ENCODE data around the gene LRFN2.

The LRFN2 gene

DNA sequence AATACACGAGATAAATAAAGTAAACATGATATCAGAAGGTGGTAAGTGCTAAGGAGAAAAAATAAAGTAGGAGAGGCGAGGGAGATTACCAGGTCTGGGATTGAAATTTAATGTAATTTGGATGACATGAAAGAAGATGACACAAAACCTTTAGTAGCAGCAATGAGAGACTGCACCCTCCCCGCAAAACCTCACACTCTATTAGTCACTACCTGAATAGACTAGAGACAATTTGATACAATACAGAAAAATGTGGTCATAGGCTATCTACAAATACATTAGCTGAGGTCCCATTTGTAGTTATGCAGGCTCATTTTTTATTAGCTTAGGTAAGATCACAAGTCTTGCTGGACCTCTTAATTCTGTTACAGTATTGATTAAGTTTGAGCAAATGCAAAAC, 125.5 kb downstream of the LRFN2 start:
- Histone ChIP-seq H2BK15ac (ENCODE audit: low read length) (no peak overlapping the region), H2BK5ac (ENCODE audit: low read length) (no peak overlapping the region), H3K23ac (ENCODE audit: low read depth, low read length, poor library complexity) (no peak overlapping the region), H3K18ac (ENCODE audit: low read length) (no peak overlapping the region), H3K4me1 (ENCODE audit: control insufficient read depth in 2 of 2, insufficient read depth in 1 of 2, low read depth in 1 of 2, low read length in 2 of 2) (no peaks in the 10 kb centered on the region), H3K4ac (ENCODE audit: low read length) (no peak overlapping the region), H4K91ac (ENCODE audit: low read depth, low read length, poor library complexity) (no peak overlapping the region), H4K8ac (ENCODE audit: low read depth, low read length) (no peak overlapping the region), H3K4me2 (ENCODE audit: insufficient read depth, low read length, poor library complexity, severe bottlenecking) (no peak overlapping the region), H3K36me3 (replicated peaks in 1 of 2; ENCODE audit: control insufficient read depth in 2 of 2, insufficient read depth in 2 of 2, low read length in 2 of 2) (no peaks in the 10 kb centered on the region), H3K14ac (ENCODE audit: low read length) (no peak overlapping the region), H3K9ac (ENCODE audit: low read depth, low read length, poor library complexity) (no peak overlapping the region), H3K4me3 (ENCODE audit: low read length in 2 of 2) (no peak overlapping the region), H2AK5ac (ENCODE audit: low read depth, low read length) (no peak overlapping the region), H3K27ac (replicated peaks; ENCODE audit: low read length) (no peak overlapping the region), H3K9me3 (replicated peaks in 1 of 2; ENCODE audit: control insufficient read depth in 2 of 2, insufficient read depth in 1 of 2, low read depth in 1 of 2, low read length in 2 of 2) (no peaks in the 10 kb centered on the region), H2BK12ac (ENCODE audit: low read length) (no peak overlapping the region), H3K27me3 (ENCODE audit: control insufficient read depth in 3 of 3, insufficient read depth in 3 of 3, low read depth in 1 of 3, low read length in 3 of 3) (no peaks in the 10 kb centered on the region), H3K79me1 (ENCODE audit: low read depth, low read length) (no peaks in the 10 kb centered on the region), H2AFZ (ENCODE audit: low read length) (no peak overlapping the region), H2BK120ac (ENCODE audit: low read depth, low read length) (no peak overlapping the region)
- DNase-seq (ENCODE audit: low spot score) = no peak
- WGBS, 2 donors (ENCODE audit: extremely low coverage in 2 of 2, insufficient read length in 2 of 2, insufficient replicate concordance in 1 of 2) = no CpG with 5 or more reads among the region's 3 CpGs

DNA sequence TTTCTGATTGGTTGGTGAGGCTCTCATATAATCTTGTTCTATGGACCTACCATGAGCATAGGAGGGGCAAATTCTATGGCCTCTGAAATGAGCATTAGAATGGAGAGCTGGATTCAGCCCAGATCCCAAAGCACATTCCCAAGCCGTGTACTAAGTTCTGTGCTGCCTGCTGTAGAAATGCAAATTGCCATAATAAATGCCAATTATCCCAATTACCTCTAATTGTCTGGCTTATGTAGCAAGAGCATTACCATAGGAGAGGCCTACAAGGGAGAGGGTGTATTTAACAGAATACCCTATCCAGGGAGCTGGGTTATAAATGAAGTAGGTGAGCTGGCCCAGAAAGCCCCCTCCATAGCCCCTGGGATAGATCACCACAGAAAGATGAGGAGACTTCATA, 126.8 kb downstream of the LRFN2 start:
- Histone ChIP-seq H3K23ac (ENCODE audit: low read depth, low read length, poor library complexity) (no peak overlapping the region), H3K27me3 (ENCODE audit: control insufficient read depth in 3 of 3, insufficient read depth in 3 of 3, low read depth in 1 of 3, low read length in 3 of 3) (no peaks in the 10 kb centered on the region), H3K18ac (ENCODE audit: low read length) (no peak overlapping the region), H4K8ac (ENCODE audit: low read depth, low read length) (no peak overlapping the region), H2AK5ac (ENCODE audit: low read depth, low read length) (no peak overlapping the region), H3K14ac (ENCODE audit: low read length) (no peak overlapping the region), H3K4me2 (ENCODE audit: insufficient read depth, low read length, poor library complexity, severe bottlenecking) (no peak overlapping the region), H2BK15ac (ENCODE audit: low read length) (no peak overlapping the region), H3K27ac (replicated peaks; ENCODE audit: low read length) (no peak overlapping the region), H3K9me3 (replicated peaks in 1 of 2; ENCODE audit: control insufficient read depth in 2 of 2, insufficient read depth in 1 of 2, low read depth in 1 of 2, low read length in 2 of 2) (no peaks in the 10 kb centered on the region), H3K36me3 (replicated peaks in 1 of 2; ENCODE audit: control insufficient read depth in 2 of 2, insufficient read depth in 2 of 2, low read length in 2 of 2) (no peaks in the 10 kb centered on the region), H2BK5ac (ENCODE audit: low read length) (no peak overlapping the region), H3K4me3 (ENCODE audit: low read length in 2 of 2) (no peak overlapping the region), H3K9ac (ENCODE audit: low read depth, low read length, poor library complexity) (no peak overlapping the region), H3K79me1 (ENCODE audit: low read depth, low read length) (no peaks in the 10 kb centered on the region), H4K91ac (ENCODE audit: low read depth, low read length, poor library complexity) (no peak overlapping the region), H2BK12ac (ENCODE audit: low read length) (no peak overlapping the region), H2BK120ac (ENCODE audit: low read depth, low read length) (no peak overlapping the region), H3K4me1 (ENCODE audit: control insufficient read depth in 2 of 2, insufficient read depth in 1 of 2, low read depth in 1 of 2, low read length in 2 of 2) (no peaks in the 10 kb centered on the region), H3K4ac (ENCODE audit: low read length) (no peak overlapping the region), H2AFZ (ENCODE audit: low read length) (no peak overlapping the region)
- DNase-seq (ENCODE audit: low spot score) = no peak
- WGBS, 2 donors (ENCODE audit: extremely low coverage in 2 of 2, insufficient read length in 2 of 2, insufficient replicate concordance in 1 of 2) = no CpG with 5 or more reads among the region's 1 CpG

DNA sequence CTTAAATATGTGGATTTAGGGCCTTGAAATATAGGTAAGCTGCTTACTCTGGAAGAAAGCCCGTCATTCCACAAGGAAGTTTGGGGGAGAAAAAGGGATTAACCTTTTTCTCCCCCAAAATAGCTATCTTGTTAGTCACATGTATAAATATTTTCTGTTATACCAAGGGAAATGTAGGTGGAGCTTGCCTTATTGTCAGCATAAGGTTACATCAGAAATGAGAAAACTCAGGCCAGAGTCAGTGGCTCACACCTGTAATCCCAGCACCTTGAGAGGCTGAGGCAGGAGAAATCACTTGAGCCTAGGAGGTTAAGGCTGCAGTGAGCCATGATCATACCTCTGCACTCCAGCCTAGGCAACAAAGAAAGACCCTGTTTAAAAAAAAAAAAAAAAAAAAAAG, 129.9 kb downstream of the LRFN2 start:
- WGBS, 2 donors (ENCODE audit: extremely low coverage in 2 of 2, insufficient read length in 2 of 2, insufficient replicate concordance in 1 of 2) = no CpG with 5 or more reads among the region's 1 CpG
- no peaks in the 10 kb centered on the region for H3K36me3 ChIP-seq (replicated peaks in 1 of 2; ENCODE audit: control insufficient read depth in 2 of 2, insufficient read depth in 2 of 2, low read length in 2 of 2)
- DNase-seq (ENCODE audit: low spot score) = no peak

DNA sequence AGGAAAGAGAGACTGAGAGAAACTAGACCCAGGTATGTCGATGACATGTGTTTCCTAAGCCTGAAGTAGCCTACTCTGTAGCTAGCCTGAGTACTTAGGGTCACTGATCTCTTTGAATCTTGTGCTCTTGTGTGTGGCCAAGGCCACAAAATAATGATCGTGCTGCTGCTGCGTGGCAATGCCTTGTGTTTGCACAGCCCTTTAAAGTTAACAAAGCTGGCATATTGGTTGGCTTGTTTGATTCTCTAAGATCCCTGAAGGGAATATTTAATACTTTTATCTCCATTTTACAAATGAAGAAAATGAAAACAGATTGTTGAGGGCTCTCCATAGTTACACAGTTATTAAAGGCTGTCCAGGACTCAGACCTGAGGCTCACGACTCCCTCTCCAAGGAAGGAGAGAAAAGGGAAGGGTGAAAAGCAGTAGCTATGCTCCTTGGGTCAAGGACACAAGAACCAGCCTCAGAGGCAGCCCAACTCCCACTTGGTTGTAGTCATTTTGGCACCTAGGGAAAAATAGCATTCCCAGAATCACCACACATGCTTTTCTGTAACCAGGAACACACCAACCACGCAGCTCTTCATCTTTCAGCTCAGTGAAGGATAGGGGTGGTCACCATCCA, 130.7 kb downstream of the LRFN2 start:
- Histone ChIP-seq H2BK5ac (ENCODE audit: low read length) (no peak overlapping the region), H3K18ac (ENCODE audit: low read length) (no peak overlapping the region), H2AFZ (ENCODE audit: low read length) (no peak overlapping the region), H3K27ac (replicated peaks; ENCODE audit: low read length) (no peak overlapping the region), H3K23ac (ENCODE audit: low read depth, low read length, poor library complexity) (no peak overlapping the region), H3K4me3 (ENCODE audit: low read length in 2 of 2) (no peak overlapping the region), H3K9ac (ENCODE audit: low read depth, low read length, poor library complexity) (no peak overlapping the region), H3K27me3 (ENCODE audit: control insufficient read depth in 3 of 3, insufficient read depth in 3 of 3, low read depth in 1 of 3, low read length in 3 of 3) (no peaks in the 10 kb centered on the region), H3K4me1 (ENCODE audit: control insufficient read depth in 2 of 2, insufficient read depth in 1 of 2, low read depth in 1 of 2, low read length in 2 of 2) (no peaks in the 10 kb centered on the region), H2AK5ac (ENCODE audit: low read depth, low read length) (no peak overlapping the region), H2BK120ac (ENCODE audit: low read depth, low read length) (no peak overlapping the region), H3K4ac (ENCODE audit: low read length) (no peak overlapping the region), H2BK12ac (ENCODE audit: low read length) (no peak overlapping the region), H3K9me3 (replicated peaks in 1 of 2; ENCODE audit: control insufficient read depth in 2 of 2, insufficient read depth in 1 of 2, low read depth in 1 of 2, low read length in 2 of 2) (no peaks in the 10 kb centered on the region), H3K79me1 (ENCODE audit: low read depth, low read length) (no peaks in the 10 kb centered on the region), H3K14ac (ENCODE audit: low read length) (no peak overlapping the region), H3K36me3 (replicated peaks in 1 of 2; ENCODE audit: control insufficient read depth in 2 of 2, insufficient read depth in 2 of 2, low read length in 2 of 2) (no peaks in the 10 kb centered on the region), H4K91ac (ENCODE audit: low read depth, low read length, poor library complexity) (no peak overlapping the region), H4K8ac (ENCODE audit: low read depth, low read length) (no peak overlapping the region), H3K4me2 (ENCODE audit: insufficient read depth, low read length, poor library complexity, severe bottlenecking) (no peak overlapping the region), H2BK15ac (ENCODE audit: low read length) (no peak overlapping the region)
- WGBS, 2 donors (ENCODE audit: extremely low coverage in 2 of 2, insufficient read length in 2 of 2, insufficient replicate concordance in 1 of 2) = no CpG with 5 or more reads among the region's 5 CpGs
- DNase-seq (ENCODE audit: low spot score) = no peak

More for the DNA sequence above, 129.9 kb downstream of the LRFN2 start:
- Histone ChIP-seq H3K79me1 (ENCODE audit: low read depth, low read length) (no peaks in the 10 kb centered on the region), H3K4ac (ENCODE audit: low read length) (no peak overlapping the region), H4K91ac (ENCODE audit: low read depth, low read length, poor library complexity) (no peak overlapping the region), H2BK120ac (ENCODE audit: low read depth, low read length) (no peak overlapping the region), H2AK5ac (ENCODE audit: low read depth, low read length) (no peak overlapping the region), H3K4me3 (ENCODE audit: low read length in 2 of 2) (no peak overlapping the region), H3K27ac (replicated peaks; ENCODE audit: low read length) (no peak overlapping the region), H2BK12ac (ENCODE audit: low read length) (no peak overlapping the region), H3K23ac (ENCODE audit: low read depth, low read length, poor library complexity) (no peak overlapping the region), H2BK15ac (ENCODE audit: low read length) (no peak overlapping the region), H3K4me2 (ENCODE audit: insufficient read depth, low read length, poor library complexity, severe bottlenecking) (no peak overlapping the region), H2AFZ (ENCODE audit: low read length) (no peak overlapping the region), H3K27me3 (ENCODE audit: control insufficient read depth in 3 of 3, insufficient read depth in 3 of 3, low read depth in 1 of 3, low read length in 3 of 3) (no peaks in the 10 kb centered on the region), H3K14ac (ENCODE audit: low read length) (no peak overlapping the region), H3K18ac (ENCODE audit: low read length) (no peak overlapping the region), H3K9ac (ENCODE audit: low read depth, low read length, poor library complexity) (no peak overlapping the region), H2BK5ac (ENCODE audit: low read length) (no peak overlapping the region), H4K8ac (ENCODE audit: low read depth, low read length) (no peak overlapping the region), H3K4me1 (ENCODE audit: control insufficient read depth in 2 of 2, insufficient read depth in 1 of 2, low read depth in 1 of 2, low read length in 2 of 2) (no peaks in the 10 kb centered on the region), H3K9me3 (replicated peaks in 1 of 2; ENCODE audit: control insufficient read depth in 2 of 2, insufficient read depth in 1 of 2, low read depth in 1 of 2, low read length in 2 of 2) (no peaks in the 10 kb centered on the region)
